C1 segment of cervical spinal cord (tissue), 14 donors: ENCODE data around the gene NINJ1.
"Not testable (repeated sequence)": the region's sequence is repeated elsewhere in the genome, so short reads cannot be mapped to it uniquely, and the experiment has no call there.

Experiments
- DNase-seq, 14 donors: peaks; one replicate each; lab custom pipeline; 2025; lab: John Stamatoyannopoulos, UW

The NINJ1 gene

DNA sequence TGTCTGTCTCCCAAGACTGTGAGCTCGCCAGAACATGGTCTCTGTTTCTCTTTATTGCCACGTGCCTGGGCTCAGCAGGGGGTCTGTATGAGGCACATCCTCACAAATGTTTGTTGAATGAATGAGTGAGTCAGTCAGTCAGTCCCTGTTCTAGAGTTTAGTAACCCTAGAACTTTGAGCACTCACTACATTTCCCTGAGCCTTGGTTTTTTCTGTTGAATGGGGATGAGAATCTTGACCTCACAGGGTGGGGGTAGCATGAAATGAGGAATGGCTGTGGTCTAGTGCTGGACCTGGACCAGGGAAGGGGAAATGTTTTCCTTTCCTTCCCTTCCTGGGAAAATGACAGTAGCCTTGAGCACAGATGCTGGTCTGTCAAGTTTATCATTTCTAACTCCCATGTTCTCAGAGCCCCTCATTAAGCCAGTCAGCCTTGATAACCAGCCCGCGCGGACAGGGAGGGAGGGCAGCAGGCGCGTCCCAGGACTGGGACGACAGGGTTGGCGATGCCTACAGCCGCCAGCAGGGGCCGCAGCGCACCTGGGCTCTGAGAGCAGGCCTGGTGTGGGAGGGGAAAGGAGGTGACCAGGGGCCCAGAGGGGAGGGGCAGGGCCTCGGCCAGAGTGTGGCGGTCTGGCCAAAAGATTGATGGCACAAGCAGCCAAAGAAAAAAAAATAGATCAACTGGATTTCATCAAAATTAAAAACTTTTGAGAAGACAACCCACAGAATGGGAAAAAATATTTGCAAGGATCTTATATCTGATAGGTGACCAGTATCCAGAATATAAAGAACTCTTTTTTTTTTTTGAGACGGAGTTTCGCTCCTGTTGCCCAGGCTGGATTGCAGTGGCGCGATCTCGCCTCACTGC, 25.8 kb upstream of the NINJ1 start:
- DNase-seq, result peak; percentile 4 to 84 (median 62)

DNA sequence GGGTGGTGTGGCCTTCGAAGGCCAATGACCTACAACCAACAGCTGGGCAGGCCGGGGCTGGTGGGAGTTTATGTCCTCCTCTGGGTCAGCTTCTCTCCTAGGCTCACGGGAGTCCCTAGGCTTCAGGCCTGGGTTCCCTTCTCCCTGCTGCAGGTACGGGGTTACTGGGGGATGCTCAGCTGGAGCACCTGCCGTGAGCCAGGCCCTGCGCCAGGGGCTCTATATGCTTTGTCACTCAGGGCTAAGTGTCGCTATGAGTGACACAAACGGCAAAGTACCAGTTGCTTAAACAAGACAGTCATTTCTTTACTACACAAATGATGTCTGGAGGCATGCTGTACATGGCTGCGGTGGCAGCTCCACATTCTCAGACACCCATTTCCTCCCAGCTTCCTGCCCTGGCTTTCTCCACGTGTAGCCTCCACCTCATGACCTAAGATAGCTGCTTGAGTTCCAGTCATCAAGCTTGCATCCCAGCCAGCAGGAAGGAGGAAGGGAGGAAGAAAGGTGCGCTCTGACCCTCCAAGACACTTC, 22.5 kb upstream of the NINJ1 start:
- no peak for DNase-seq

- peak in 11 of 14 donors; percentile 26 to 96 (median 61) for DNase-seq
Observed at GRCh38 chr9:93155716-93156474, 21.8 kb upstream of the NINJ1 start.

DNA sequence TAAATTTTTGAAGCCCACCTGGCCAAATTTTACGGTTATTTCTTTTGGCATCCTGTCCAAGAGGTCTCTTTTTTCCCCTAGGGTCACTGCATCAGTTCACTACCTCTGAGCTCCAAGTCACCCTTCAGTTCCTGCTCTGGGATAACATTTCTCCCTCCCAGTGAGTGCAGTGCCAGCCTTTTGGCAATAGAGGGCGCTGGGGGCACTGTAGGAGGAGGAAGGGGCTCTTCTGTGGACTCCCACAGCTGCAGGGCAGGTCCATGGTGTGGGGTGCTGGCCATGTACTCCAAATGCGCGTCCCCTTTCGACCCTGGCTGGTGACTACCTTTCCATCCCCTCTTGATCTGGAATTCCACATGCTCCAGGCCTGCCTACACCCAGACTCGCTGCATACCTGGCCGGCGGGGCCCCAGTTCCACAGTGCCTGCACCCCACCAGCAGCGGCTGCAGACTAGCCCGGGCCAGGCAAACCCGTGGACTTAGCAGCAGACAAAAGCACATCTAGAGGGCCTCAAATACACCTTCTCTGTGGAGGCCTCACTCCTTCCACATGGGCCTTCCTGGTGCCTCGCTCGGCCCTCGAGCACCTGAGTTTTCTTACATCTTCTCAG, 20.3 kb upstream of the NINJ1 start:
- no peak for DNase-seq

GRCh38 chr9:93151097-93151784, 17.2 kb upstream of the NINJ1 start:
- no peak for DNase-seq

- DNase-seq, result no peak
Observed at GRCh38 chr9:93149361-93149760, 15.3 kb upstream of the NINJ1 start.

DNA sequence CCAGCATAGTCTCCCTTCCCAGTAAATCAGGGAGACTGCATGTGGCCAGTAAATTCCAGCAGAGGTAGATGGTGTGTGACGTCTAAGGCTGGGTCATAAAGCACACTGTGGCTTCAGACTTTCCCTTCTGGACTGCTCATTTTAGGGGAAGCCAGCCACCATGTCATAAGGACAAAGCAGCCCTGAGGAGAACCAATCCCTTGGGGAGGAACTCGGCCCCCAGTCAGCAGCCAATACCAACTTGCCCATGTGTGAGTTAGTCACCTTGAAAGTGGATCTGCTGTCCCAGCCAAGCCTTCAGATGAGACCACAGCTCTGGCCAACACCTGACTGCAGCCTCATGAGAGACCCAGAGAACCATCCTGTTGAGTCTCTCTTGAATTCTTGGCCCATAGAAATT, 14.7 kb upstream of the NINJ1 start:
- DNase-seq, result no peak

DNA sequence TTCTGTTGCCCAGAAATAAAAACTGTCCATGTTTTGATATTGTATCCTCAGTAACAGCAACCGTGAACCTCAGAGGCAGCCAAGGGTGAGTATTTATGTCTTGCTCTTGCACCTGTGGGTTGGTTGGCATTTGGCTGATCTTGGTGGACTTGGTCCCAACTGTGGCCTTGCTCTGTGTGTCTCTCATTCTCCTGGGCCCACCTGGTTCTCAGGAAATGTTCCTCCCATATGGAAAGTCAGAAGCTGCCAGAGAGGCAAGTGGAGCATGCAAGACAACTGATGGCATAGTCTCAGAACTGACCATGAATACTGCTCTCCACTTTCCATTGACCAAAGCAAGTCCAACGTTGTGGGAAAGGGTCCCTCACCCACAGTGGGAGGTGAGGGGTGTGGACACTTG, 13.6 kb upstream of the NINJ1 start:
- DNase-seq, result peak in 1 of 14 donors; percentile 73

GRCh38 chr9:93146696-93147095, 12.6 kb upstream of the NINJ1 start:
- not testable (repeated sequence) for DNase-seq

- DNase-seq, result peak in 13 of 14 donors; percentile 32 to 92 (median 83)
Observed at GRCh38 chr9:93143830-93144530, 9.9 kb upstream of the NINJ1 start.

GRCh38 chr9:93141771-93142483, 7.9 kb upstream of the NINJ1 start:
- DNase-seq, result no peak

- no peak for DNase-seq
Observed at GRCh38 chr9:93139365-93140182, 5.5 kb upstream of the NINJ1 start.

DNA sequence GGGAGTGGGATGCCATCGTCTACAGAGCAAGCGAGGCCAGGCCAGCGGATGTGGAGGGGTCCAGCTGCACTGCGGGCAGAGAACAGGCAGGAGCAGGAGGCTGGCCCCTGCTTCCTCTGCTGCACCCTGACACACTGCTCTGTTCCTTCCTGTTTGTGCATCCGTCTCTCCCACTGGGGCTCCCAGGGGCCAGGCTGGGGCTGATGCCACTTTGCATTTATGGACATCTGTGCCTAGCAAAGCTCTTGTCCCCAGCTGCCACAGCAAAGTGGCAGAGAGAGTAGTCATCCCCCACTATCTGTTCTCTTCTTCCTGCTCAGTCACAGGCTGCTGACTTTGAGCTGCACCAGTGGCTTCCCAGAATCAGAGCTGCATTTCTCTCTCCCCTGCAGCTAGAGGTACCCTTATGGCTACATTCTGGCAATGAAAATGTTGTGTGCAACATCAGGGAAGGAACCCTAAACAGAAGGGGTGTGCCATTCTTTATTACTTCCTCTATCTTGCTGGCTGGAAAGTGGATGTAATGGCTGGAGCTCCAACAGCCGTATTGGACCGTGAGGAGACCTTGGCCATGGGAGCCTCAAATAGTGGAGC, 4.2 kb upstream of the NINJ1 start:
- peak in 1 of 14 donors; percentile 36 for DNase-seq

GRCh38 chr9:93137362-93137761, 3.3 kb upstream of the NINJ1 start:
- no peak for DNase-seq

DNA sequence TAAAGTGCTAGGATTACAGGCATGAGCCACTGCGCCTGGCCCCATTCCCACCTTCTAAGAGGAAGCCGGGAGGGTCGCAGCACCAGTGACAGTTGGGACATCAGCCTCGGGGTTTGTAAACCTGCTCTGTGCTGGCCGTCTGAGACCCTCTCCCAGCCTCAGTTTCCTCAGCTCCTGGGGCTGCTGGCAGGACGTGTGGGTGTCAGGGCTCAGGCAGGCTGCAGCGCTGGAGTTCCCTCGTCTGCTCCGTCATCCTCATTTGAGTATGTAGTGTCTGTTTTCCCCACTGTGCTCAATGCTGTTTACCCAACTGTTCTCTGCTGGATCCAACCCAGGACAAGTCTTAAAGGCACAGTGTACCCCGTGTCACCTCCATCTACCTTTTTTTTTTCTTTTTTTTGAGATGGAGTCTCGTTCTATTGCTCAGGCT, 2.0 kb upstream of the NINJ1 start:
- DNase-seq, result peak in 3 of 14 donors; percentile 30 to 82 (median 41)

DNA sequence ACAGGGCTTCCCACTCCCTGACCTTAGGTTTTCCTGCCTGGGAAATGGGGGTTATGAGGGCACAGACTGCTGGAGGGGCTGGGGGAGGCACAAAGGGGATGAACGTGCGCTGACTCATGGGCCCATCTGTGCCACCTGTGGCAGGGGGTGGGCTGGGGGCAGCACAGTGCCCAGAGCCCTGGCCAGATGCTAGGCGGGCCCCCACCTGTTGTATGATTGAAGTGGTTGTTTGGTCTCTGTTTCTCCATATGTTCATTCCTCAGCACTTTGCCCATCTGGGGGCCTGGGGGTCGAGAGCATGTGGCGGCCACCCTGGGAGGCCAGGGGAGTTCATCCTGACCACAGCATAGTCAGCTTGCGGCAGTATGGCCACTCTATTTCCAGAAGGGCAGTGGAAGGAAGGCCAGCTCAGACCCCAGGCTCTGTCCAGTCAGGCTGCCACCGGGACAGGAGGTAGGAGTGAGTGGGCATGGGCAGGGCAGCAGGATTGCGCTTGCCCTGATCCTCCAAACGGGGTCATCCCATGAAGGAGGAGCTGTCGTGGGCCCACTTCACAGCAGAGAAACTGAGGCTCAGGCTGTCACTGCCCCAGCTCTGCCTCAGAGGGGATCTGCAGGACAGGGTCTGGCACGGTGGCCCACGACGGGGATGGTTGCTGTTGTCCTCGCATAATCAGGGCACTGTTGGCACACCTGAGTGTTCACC, 841 bp upstream of the NINJ1 start:
- DNase-seq, result no peak

DNA sequence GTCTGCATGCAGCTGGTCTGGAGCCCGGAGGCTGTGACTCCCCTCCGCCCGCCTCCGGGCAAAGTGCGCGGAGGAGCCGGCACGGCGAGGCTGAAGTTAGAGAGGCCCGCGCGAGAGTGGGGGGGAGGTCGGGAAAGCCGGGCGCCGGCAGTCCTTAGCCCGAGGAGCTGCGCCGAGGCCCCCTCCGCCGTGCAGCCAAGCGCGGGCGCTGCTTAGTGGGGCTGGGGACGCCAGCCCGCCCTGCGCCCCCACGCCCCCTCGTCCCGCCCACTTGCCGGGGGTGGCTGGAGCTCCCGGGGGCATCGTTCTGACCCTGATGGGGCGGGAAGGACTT, 403 bp downstream of the NINJ1 start:
- DNase-seq, result peak in 6 of 14 donors; percentile 37 to 68 (median 52)
